ENCODE measurements around the gene VPS37D.
A peak's percentile ranks its signal among the peaks of the same experiment; 100 is the strongest.

The VPS37D gene

DNA sequence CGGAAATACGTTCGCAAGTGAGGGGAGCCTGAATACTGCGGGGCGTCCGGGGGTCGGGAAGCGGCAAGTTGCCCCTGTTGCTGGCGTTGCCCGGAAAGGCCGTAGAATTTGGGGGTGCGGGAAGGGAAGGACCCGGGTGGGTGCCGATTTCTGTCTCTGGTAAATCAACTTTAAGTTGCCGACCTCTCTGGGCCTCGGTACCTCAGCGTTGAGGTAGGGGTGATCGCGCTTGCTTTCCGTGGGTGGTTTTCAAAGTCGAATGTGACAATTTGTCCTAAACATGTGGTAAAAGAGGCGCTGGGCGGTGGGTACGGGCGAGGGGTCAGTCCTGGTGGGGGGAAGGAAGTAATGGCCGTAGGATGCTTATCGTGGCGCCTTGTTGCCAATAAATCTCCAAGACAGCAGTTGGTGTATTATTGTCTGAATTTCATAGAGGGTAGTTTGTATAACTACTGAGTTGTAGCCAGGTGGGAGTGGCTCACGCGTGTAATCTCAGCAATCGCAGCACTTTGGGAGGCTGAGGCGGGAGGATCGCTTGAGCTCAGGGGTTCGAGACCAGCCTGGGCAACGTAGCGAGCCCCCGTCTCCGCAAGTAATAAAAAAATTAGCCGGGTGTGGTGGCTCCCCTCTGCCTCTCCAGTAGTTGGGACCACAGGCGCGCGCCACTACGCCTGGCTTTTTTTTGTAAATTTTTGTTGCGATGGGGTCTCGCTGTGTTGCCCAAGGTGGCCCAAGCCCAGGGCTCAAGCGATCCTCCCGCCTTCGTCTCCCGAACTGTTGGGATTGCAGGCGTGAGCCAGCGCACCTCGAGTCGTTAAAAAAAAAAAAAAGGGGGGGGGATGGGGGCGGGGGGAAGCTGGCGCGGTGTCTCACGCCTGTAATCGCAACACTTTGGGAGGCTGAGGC is 16.4 kb downstream of the VPS37D start:
- H3K27ac Mint-ChIP-seq: peak overlapping the region; percentile 100
- H3K36me3 Mint-ChIP-seq: peaks cover 27% of the 10 kb centered on the region
- no peaks in the 10 kb centered on the region for H3K9me3 Mint-ChIP-seq
- peak overlapping the region; percentile 100 for H3K4me3 Mint-ChIP-seq
- no peaks in the 10 kb centered on the region for H3K27me3 Mint-ChIP-seq
- peak; percentile 44 for ATAC-seq
- H3K4me1 Mint-ChIP-seq: peaks cover 47% of the 10 kb centered on the region

DNA sequence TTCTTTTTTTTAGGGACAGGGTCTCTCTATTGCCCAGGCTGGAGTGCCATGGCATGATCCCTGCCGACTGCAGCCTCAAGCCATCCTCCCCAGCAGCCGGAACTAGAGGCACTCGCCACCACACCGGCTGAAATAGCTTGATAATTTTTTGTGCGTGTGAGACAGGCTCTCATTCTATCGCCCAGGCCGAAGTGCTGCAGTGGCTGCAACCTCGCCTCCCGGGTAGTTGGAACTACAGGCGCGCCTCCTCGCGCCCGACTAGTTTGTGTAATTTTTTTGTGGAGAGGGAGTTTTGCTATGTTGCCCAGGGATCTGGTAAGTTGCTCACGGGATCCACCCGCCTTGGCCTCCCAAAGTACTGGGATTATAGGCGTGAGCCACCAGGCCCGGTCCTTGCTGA is 17.7 kb downstream of the VPS37D start:
- Mint-ChIP-seq H3K36me3 (peaks cover 40% of the 10 kb centered on the region), H3K4me3 (no peak overlapping the region), H3K4me1 (peaks cover 52% of the 10 kb centered on the region), H3K9me3 (no peaks in the 10 kb centered on the region), H3K27me3 (no peaks in the 10 kb centered on the region), H3K27ac (no peak overlapping the region)
- no peak for ATAC-seq

DNA sequence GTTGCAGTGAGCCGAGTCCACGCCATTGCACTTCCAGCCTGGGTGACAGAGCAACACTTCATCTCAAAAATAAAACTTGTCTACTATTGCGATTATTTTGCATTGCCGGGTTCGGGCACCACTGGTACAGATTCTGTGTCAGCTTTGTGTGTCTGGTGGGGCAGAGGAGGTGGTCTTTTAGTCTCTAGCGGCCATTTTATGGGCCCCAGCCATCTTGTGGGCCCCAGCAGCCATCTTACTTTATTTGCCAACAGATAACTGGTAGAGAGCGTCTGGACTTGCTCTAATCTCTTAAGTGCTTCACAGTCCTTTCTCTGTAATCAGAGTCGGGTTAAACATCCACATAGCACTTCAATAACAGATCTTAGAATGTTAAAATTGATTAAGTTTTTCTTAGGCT is 20.7 kb downstream of the VPS37D start:
- H3K36me3 Mint-ChIP-seq: peaks cover 62% of the 10 kb centered on the region
- no peak overlapping the region for H3K4me3 Mint-ChIP-seq
- no peak overlapping the region for H3K27ac Mint-ChIP-seq

DNA sequence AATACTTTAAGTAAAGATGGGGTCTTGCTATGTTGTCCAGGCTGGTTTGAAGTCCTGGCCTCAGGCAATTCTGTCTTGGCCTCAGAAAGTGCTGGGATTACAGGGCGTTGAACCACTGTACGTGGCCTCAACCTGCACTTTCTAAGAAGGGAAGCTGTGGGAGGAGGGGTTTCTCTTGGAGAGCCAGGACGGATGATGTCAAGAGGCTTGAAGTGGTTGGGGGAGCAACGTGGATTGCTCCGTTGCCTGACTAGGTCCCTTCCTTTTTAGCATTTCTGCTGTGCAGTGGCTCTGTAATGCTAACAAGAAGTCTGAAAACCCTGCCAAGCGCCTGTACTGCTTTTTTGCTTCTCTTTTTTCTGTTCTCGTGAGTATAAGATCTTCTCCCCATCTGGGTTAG is 23.0 kb downstream of the VPS37D start:
- H3K4me3 Mint-ChIP-seq: no peak overlapping the region
- H3K36me3 Mint-ChIP-seq: peaks cover 72% of the 10 kb centered on the region
- no peaks in the 10 kb centered on the region for H3K27me3 Mint-ChIP-seq
- no peaks in the 10 kb centered on the region for H3K9me3 Mint-ChIP-seq
- no peak overlapping the region for H3K27ac Mint-ChIP-seq
- H3K4me1 Mint-ChIP-seq: peaks cover 20% of the 10 kb centered on the region
- ATAC-seq: no peak

More for the DNA sequence above, 20.7 kb downstream of the VPS37D start:
- Mint-ChIP-seq H3K4me1 (peaks cover 28% of the 10 kb centered on the region), H3K27me3 (no peaks in the 10 kb centered on the region), H3K9me3 (no peaks in the 10 kb centered on the region)
- ATAC-seq: no peak

DNA sequence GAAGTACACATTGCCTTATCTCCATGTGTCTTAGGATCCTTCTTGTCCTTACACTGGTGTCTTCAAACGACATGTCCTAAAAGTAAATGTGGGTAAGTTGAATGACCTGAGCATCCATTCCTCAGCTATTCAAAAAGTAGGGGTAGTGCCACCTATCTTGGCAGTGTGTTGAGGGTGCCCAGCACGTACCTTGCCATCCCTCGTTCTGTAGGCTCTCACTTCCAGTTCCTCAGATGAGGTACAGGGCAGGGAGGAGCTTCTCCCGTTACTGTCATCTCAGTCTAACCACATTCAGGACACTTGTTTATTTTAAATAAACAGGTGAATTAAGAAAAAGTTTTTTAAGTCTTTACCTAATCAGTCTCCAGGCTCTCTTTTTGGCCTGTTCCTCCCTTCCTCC is 28.7 kb downstream of the VPS37D start:
- H3K4me1 Mint-ChIP-seq: no peaks in the 10 kb centered on the region

DNA sequence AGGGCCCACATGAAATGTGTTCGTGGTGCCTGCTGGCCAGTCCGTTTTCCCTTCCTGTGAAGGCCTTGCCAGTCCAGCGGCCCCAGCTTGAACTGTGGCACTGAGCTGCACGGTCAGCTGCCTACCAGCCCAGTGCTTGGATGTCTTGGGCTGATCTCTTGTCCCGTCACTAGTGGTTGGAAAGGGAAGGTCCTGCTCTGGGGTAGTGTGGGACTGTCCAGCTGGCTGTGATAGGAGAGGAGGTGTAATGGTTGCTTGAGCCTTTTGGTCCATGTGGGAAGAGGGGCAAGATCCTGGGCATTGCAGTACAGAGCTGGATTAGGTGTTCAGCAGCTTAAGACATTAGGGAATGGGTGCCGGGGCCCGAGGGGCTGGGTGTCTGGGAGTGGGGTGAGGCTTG is 30.8 kb downstream of the VPS37D start:
- Mint-ChIP-seq H3K9me3 (no peaks in the 10 kb centered on the region), H3K27me3 (peaks cover 15% of the 10 kb centered on the region), H3K4me1 (peaks cover 4% of the 10 kb centered on the region), H3K27ac (no peak overlapping the region), H3K36me3 (peaks cover 73% of the 10 kb centered on the region), H3K4me3 (no peak overlapping the region)
- no peak for ATAC-seq

More for the DNA sequence above, 28.7 kb downstream of the VPS37D start:
- ATAC-seq: no peak
- Mint-ChIP-seq H3K27ac (no peak overlapping the region), H3K36me3 (peaks cover 77% of the 10 kb centered on the region), H3K9me3 (no peaks in the 10 kb centered on the region), H3K4me3 (no peak overlapping the region), H3K27me3 (no peaks in the 10 kb centered on the region)

DNA sequence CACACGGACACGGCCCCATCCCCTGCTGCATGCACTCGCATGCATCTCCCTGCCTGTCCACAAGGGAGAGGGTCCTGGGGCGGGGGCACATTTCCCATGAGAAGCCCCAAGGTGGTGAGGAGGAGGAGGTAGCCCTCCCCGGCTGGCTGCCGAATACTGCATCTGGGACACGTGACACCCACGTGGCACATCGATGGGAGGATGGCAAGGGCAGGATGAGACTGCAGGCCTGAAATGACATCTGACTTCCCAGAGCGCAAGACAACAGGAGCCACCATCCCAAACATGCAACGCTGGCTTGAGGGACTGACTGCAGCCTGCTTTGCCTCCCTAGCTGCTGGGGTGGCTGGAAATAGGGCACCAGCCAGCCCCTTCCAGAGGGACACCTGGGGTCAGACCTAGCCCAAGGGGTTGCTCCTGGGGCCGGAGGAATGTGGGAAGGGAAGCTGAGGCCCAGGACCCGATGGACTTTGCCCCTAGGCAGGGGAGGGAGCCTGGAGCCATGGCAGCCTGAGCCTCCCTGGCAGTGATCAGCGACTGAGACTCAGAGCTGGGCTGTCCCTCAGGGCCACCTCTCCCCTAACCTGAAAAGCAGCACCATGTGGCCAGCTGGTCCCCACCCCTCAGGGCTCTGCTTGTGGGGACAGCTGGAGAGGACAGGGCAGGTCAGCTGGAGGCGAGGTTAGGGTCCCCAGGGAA is 31.9 kb downstream of the VPS37D start:
- H3K27me3 Mint-ChIP-seq: peaks cover 17% of the 10 kb centered on the region
- H3K4me3 Mint-ChIP-seq: no peak overlapping the region
- no peak overlapping the region for H3K27ac Mint-ChIP-seq
- peaks cover 67% of the 10 kb centered on the region for H3K36me3 Mint-ChIP-seq
- H3K9me3 Mint-ChIP-seq: no peaks in the 10 kb centered on the region
- peaks cover 6% of the 10 kb centered on the region for H3K4me1 Mint-ChIP-seq
- no peak for ATAC-seq

DNA sequence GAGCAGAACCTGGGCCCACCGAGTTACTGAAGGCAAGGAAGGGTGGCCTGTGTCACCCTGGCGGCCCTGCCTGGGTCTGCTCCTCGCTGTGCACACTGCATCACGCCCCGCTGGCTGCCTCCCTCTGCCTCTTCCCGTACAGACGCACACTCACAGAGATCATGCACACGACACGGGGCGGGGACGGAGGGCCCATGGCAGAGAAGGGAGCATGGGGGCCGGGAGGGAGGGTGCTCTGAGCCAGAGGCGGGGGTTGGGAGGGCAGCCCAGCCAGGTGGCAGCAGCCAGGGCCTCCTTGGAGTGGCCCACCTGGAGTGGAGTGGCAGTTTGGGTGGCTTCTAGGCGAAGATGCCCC is 32.4 kb downstream of the VPS37D start:
- Mint-ChIP-seq H3K27ac (no peak overlapping the region), H3K9me3 (no peaks in the 10 kb centered on the region), H3K4me1 (peaks cover 6% of the 10 kb centered on the region), H3K27me3 (peaks cover 17% of the 10 kb centered on the region), H3K4me3 (no peak overlapping the region), H3K36me3 (peaks cover 62% of the 10 kb centered on the region)
- ATAC-seq: no peak

DNA sequence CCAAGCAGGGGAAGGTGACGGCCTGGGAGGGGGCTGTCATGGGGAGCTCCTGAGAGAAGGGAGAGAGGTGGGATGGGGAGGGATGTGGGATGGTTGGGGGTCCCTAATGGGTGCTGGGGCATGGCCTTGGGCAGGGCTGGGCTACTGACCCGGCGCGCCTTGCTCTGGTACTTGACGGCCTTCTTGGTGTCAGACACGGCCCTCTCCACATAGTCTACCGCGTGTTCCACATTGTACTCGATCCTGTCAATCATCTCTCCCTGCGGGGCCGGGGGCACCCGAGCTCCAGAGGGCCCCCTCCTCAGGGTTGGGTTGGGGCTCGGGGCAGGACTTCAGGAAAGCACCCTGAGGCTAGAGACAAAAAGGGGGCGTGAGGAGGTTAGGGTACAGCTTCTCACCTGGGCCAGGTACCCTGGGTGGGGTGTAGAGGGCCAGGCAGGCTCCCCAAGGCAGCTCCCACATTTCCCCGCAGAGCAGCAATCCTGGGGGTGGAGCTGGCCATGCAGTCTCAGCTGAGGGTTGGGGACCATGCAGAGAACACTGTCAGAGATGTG is 33.0 kb downstream of the VPS37D start:
- H3K9me3 Mint-ChIP-seq: no peaks in the 10 kb centered on the region
- H3K4me3 Mint-ChIP-seq: no peak overlapping the region
- peaks cover 56% of the 10 kb centered on the region for H3K36me3 Mint-ChIP-seq
- H3K27ac Mint-ChIP-seq: no peak overlapping the region
- ATAC-seq: no peak
- peaks cover 6% of the 10 kb centered on the region for H3K4me1 Mint-ChIP-seq
- peaks cover 17% of the 10 kb centered on the region for H3K27me3 Mint-ChIP-seq

DNA sequence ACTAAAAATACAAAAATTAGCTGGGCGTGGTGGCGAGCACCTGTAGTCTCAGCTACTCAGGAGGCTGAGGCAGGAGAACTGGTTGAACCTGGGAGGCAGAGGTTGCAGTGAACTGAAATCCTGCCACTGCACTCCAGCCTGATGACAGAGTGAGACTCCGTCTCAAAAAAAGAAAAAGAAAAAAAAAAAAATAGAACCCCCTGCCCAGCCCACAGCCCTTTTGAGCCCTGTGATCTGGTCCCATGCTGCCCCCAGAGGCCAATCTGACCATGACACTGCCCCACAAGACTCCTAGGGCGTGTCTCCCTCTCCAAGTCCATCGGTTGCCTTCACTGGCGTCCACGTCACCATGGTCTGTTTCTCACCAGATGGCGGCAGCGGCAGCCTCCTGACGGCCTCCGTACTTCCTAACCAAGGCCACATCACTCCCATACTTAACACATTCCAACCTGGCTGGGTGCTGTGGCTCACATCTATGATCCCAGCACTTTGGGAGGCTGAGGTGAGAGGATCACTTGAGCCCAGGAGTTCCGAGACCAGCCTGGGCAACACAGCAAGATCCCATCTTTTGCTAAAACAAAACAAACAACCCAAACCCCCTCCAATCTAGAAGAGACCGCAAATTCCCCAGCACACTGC is 33.8 kb downstream of the VPS37D start:
- Mint-ChIP-seq H3K27me3 (peaks cover 17% of the 10 kb centered on the region), H3K4me1 (peaks cover 15% of the 10 kb centered on the region), H3K4me3 (no peak overlapping the region)

DNA sequence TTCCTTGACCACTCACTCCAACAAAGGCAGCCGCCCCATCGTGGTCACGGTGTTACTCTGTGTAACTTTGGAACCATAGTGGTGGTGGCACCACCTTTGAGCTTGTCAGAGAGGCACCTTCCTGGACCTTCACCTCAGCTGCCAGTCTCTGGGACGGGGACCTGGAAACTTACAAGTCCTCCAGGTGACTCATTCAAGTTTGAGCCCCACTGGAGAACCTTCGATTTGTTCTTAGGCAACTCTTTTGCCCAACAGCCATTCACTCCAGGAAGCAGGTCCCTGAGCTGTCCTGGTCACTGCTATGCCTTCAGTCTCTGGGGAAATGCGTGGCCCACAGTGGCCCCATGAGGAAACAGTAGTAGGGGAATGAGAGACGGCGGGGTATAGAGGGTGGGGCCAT is 34.6 kb downstream of the VPS37D start:
- no peak overlapping the region for H3K4me3 Mint-ChIP-seq
- no peak for ATAC-seq

More for the DNA sequence above, 33.8 kb downstream of the VPS37D start:
- H3K9me3 Mint-ChIP-seq: no peaks in the 10 kb centered on the region
- peaks cover 48% of the 10 kb centered on the region for H3K36me3 Mint-ChIP-seq
- ATAC-seq: no peak
- H3K27ac Mint-ChIP-seq: no peak overlapping the region

DNA sequence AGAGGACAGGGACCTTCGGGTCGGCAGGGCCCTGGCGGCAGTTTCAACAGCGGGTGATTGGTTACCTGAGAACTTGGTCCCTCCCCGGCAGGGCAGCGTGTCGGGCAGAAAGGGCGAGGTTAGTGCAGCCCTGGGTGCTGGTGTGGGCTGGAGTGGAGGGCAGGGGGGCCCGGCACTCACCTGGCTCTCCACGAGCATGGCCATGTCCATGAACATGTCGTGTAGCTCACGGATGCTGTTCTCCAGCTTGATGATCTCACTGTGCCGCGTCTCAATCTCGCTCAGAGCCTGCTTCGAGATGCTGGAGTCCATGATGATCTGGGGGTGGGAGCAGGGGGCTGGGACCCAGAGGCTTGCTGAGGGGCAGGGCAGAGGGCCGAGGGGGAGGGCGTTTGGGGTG is 35.0 kb downstream of the VPS37D start:
- Mint-ChIP-seq H3K27me3 (peaks cover 17% of the 10 kb centered on the region), H3K4me1 (peaks cover 26% of the 10 kb centered on the region), H3K36me3 (peaks cover 36% of the 10 kb centered on the region), H3K9me3 (no peaks in the 10 kb centered on the region), H3K27ac (no peak overlapping the region), H3K4me3 (no peak overlapping the region)
- no peak for ATAC-seq

More for the DNA sequence above, 34.6 kb downstream of the VPS37D start:
- H3K9me3 Mint-ChIP-seq: no peaks in the 10 kb centered on the region
- peaks cover 17% of the 10 kb centered on the region for H3K27me3 Mint-ChIP-seq
- H3K27ac Mint-ChIP-seq: no peak overlapping the region
- H3K4me1 Mint-ChIP-seq: peaks cover 22% of the 10 kb centered on the region
- peaks cover 40% of the 10 kb centered on the region for H3K36me3 Mint-ChIP-seq

DNA sequence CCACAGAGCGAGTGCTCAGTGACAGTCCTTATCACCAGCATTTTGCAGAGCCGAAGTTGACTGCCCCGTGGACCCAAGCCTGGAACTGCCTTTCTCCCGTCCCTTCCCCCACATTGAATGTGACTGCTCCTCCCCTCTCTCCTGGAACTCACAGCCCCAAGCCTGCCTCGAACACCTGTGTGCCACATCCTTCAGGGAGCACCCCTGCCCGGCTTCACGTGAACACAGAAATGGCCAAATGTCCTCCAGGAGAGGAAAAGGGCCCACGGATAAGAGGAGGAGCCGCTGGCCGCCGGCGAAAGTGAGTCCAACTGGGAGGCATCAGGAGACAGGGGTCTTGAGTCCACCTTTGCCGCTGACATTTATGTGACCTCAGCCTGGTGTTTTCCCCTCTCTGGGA is 35.6 kb downstream of the VPS37D start:
- peaks cover 26% of the 10 kb centered on the region for H3K4me1 Mint-ChIP-seq
- H3K27me3 Mint-ChIP-seq: peaks cover 17% of the 10 kb centered on the region
- peaks cover 33% of the 10 kb centered on the region for H3K36me3 Mint-ChIP-seq
- no peak overlapping the region for H3K27ac Mint-ChIP-seq
- no peak overlapping the region for H3K4me3 Mint-ChIP-seq
- no peaks in the 10 kb centered on the region for H3K9me3 Mint-ChIP-seq
- ATAC-seq: no peak

DNA sequence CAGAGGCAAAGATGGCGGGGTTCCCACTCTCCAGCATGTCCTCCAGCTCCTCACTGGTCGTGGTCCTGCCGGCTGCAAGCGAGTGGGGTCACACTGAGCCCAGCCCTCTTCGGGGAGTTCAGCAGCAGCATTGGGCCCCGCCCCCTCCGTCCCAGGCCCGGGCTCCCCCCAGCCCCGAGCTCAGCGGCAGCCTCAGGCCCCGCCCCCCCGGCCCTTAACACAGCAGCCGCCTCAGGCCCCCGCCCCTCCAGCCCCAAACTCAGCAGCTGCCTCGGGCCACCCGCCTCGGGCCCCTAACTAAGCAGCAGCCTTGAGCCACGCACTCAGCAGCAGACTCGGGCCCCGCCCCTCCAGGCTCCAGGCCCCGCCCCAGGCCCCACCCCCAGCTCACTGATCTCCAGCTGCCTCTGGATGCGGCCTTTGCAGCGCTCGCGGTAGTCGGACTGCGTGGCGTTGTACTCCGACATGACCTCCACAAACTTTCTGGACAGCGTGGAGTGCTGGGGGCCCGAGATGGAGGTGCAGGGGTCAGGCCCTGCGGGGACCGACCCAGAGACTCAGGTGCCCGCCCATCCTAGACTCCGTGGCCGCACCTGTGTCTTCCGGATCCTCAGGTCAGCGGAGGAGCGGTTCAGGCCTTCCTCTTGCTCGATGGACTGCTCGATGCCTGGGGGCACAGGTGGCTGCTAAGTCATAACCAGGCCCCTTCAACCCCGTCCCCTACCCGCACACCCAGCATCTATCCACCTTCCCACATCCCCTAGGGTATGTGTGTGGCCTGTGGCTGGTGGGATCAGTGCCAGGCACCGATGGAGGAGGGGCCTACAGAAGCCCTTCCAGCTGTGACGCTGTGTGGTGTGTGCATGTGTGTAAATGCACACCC is 36.4 kb downstream of the VPS37D start:
- H3K9me3 Mint-ChIP-seq: no peaks in the 10 kb centered on the region
- H3K27me3 Mint-ChIP-seq: peaks cover 17% of the 10 kb centered on the region
- H3K36me3 Mint-ChIP-seq: peaks cover 25% of the 10 kb centered on the region
- H3K27ac Mint-ChIP-seq: no peak overlapping the region
- peaks cover 26% of the 10 kb centered on the region for H3K4me1 Mint-ChIP-seq
- peak; percentile 49 for ATAC-seq
- peak overlapping the region; percentile 26 for H3K4me3 Mint-ChIP-seq

All from stimulated activated memory B cell treated with anti-CD40 and anti-IgM and Interleukin-4, amounts not matched to agents 10 μg/mL and 1 μg/mL and 100 μg/mL, for 72 hours (primary cell).